Measurements from ENCODE around the gene DNAH10.
"Not testable (repeated sequence)": the region's sequence is repeated elsewhere in the genome, so short reads cannot be mapped to it uniquely, and the experiment has no call there.

Gene DNAH10

GRCh38 chr12:123937707-123938591, 175.8 kb downstream of the DNAH10 start:
- DNase-seq = peak; percentile 9

- DNase-seq = peak; percentile 14
These were observed 176.8 kb downstream of the DNAH10 start for GRCh38 chr12:123938679-123939480.

GRCh38 chr12:123939716-123940626, 177.9 kb downstream of the DNAH10 start:
- no peak for DNase-seq

GRCh38 chr12:123940627-123940966, 178.5 kb downstream of the DNAH10 start:
- DNase-seq = no peak

GRCh38 chr12:123941000-123941399, 178.9 kb downstream of the DNAH10 start:
- DNase-seq = no peak

- peak; percentile 5 for DNase-seq
These were observed 179.6 kb downstream of the DNAH10 start for GRCh38 chr12:123941624-123942237.

- DNase-seq = peak; percentile 89
These were observed 180.1 kb downstream of the DNAH10 start for GRCh38 chr12:123942238-123942653.

- peak; percentile 7 for DNase-seq
These were observed 181.0 kb downstream of the DNAH10 start for GRCh38 chr12:123942911-123943648.

- peak; percentile 8 for DNase-seq
These were observed 181.7 kb downstream of the DNAH10 start for GRCh38 chr12:123943816-123944215.

- DNase-seq = no peak
These were observed 182.6 kb downstream of the DNAH10 start for GRCh38 chr12:123944696-123945095.

- DNase-seq = no peak
These were observed 183.4 kb downstream of the DNAH10 start for GRCh38 chr12:123945287-123946151.

GRCh38 chr12:123946152-123946515, 184.0 kb downstream of the DNAH10 start:
- no peak for DNase-seq

GRCh38 chr12:123946516-123947505, 184.7 kb downstream of the DNAH10 start:
- not testable (repeated sequence) for DNase-seq

GRCh38 chr12:123947531-123947930, 185.4 kb downstream of the DNAH10 start:
- DNase-seq = not testable (repeated sequence)

- no peak for DNase-seq
These were observed 186.3 kb downstream of the DNAH10 start for GRCh38 chr12:123948401-123948795.

- no peak for DNase-seq
These were observed 187.0 kb downstream of the DNAH10 start for GRCh38 chr12:123948796-123949769.

- no peak for DNase-seq
These were observed 187.7 kb downstream of the DNAH10 start for GRCh38 chr12:123949770-123950165.
